ENCODE data around the gene GPR42. TPM values are rescaled to one million over a fixed set of nuclear protein-coding genes. Genes with fewer than 3 reads are reported as not detected.
A peak's percentile ranks its signal among the peaks of the same experiment; 100 is the strongest.

GPR42 gene
- polyA plus RNA-seq, 2 of the 4 experiments (the other 2 are of a cell fraction), result not detected

DNA sequence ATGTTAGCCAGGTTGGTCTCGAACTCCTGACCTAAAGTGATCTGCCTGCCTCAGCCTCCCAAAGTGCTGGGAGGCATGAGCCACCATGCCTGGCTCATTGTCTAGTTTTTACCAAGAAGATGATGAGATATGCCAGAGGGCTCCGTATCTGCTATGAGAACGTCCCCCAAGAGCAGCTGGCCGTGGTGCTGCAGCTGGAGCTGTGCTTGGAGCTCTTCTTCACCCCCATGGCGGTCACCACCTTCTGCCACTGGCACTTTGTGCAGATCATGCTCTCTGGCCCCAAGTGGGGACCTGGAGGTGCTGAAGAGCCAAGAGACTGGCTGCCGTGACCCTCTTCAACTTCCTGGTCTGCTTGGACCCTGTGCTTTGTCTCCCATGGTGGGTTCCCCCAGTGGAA is 36.8 kb downstream of the GPR42 start:
- 35% methylated on average over 6 of the region's 6 CpGs for WGBS (ENCODE audit: missing lambda C conversion rate)
- ChIA-PET CTCF (interaction anchor here (0.8 kb wide), 2 partner anchors 11 to 16 kb away, joined by 3 read pairs; no protein-coding TSS in a partner anchor), POLR2A (no interaction called here)
- ATAC-seq, result no peak
- Histone ChIP-seq H3K4me2 (no peak overlapping the region), H3K4me1 (no peaks in the 10 kb centered on the region), H3K4me3 (no peak overlapping the region), H3K9me3 (peaks cover 7% of the 10 kb centered on the region; the same call in 1 of the 3 replicates), H3K27ac (no peak overlapping the region)
- no peak for DNase-seq (ENCODE audit: low read depth in 1 of 2, low spot score in 1 of 2)
- no peak for TF ChIP-seq PHF8 (IDR thresholded peaks at IDR 0.05; ENCODE audit: borderline replicate concordance, low read depth)
- TF ChIP-seq REST (IDR thresholded peaks at IDR 0.05), result peak; percentile 61
- no peak for FAIRE-seq

- no peak for TF ChIP-seq E2F6 (IDR thresholded peaks at IDR 0.05; ENCODE audit: borderline replicate concordance, low read depth)
- TF ChIP-seq PBX3 (IDR thresholded peaks at IDR 0.05), result no peak
- no peak for TF ChIP-seq NPAS2 (CRISPR knock-in tag; IDR thresholded peaks at IDR 0.05; ENCODE audit: borderline replicate concordance)
- no peak for TF ChIP-seq JUN (IDR thresholded peaks at IDR 0.05)
- TF ChIP-seq, protein P1, sequence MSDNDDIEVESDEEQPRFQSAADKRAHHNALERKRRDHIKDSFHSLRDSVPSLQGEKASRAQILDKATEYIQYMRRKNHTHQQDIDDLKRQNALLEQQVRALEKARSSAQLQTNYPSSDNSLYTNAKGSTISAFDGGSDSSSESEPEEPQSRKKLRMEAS (IDR thresholded peaks at IDR 0.05), result no peak
- TF ChIP-seq, protein P2, sequence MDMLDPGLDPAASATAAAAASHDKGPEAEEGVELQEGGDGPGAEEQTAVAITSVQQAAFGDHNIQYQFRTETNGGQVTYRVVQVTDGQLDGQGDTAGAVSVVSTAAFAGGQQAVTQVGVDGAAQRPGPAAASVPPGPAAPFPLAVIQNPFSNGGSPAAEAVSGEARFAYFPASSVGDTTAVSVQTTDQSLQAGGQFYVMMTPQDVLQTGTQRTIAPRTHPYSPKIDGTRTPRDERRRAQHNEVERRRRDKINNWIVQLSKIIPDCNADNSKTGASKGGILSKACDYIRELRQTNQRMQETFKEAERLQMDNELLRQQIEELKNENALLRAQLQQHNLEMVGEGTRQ (IDR thresholded peaks at IDR 0.05), result no peak
- Histone ChIP-seq H3K27ac (no peak overlapping the region), H3K4me2 (no peak overlapping the region), H3K4me3 (no peak overlapping the region), H3K4me1 (no peaks in the 10 kb centered on the region), H3K9me3 (peaks cover 7% of the 10 kb centered on the region; the same call in 1 of the 3 replicates)
- no peak for DNase-seq (ENCODE audit: low read depth in 1 of 2, low spot score in 1 of 2)
- ATAC-seq, result no peak
- WGBS (ENCODE audit: missing lambda C conversion rate), result 46% methylated on average over 13 of the region's 13 CpGs
- FAIRE-seq, result peak; percentile 89
- ChIA-PET CTCF (interaction anchor here (0.6 to 1.4 kb wide), 5 partner anchors 10 to 104 kb away, joined by 3 to 4 read pairs (median 4); no protein-coding TSS in a partner anchor), POLR2A (no interaction called here)
Observed at GRCh38 chr19:35408284-35409171, 37.7 kb downstream of the GPR42 start.

- Histone ChIP-seq H3K27ac (no peak overlapping the region), H3K9me3 (peaks cover 7% of the 10 kb centered on the region; the same call in 1 of the 3 replicates), H3K4me3 (no peak overlapping the region), H3K4me2 (no peak overlapping the region), H3K4me1 (no peaks in the 10 kb centered on the region)
- no peak for TF ChIP-seq NPAS2 (CRISPR knock-in tag; IDR thresholded peaks at IDR 0.05; ENCODE audit: borderline replicate concordance)
- no peak for TF ChIP-seq CBX8 (IDR thresholded peaks at IDR 0.05)
- TF ChIP-seq, protein P3, sequence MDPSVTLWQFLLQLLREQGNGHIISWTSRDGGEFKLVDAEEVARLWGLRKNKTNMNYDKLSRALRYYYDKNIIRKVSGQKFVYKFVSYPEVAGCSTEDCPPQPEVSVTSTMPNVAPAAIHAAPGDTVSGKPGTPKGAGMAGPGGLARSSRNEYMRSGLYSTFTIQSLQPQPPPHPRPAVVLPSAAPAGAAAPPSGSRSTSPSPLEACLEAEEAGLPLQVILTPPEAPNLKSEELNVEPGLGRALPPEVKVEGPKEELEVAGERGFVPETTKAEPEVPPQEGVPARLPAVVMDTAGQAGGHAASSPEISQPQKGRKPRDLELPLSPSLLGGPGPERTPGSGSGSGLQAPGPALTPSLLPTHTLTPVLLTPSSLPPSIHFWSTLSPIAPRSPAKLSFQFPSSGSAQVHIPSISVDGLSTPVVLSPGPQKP (IDR thresholded peaks at IDR 0.05; ENCODE audit: low read depth, low read length), result no peak
- no peak for TF ChIP-seq RCOR1 (IDR thresholded peaks at IDR 0.05; ENCODE audit: low read depth, low read length)
- TF ChIP-seq JUNB (IDR thresholded peaks at IDR 0.05), result no peak
- no peak for TF ChIP-seq SREBF2 (IDR thresholded peaks at IDR 0.05)
- no peak for TF ChIP-seq EP300 (IDR thresholded peaks at IDR 0.05)
- no peak for TF ChIP-seq KDM5A (IDR thresholded peaks at IDR 0.05)
- TF ChIP-seq MAZ (IDR thresholded peaks at IDR 0.05; ENCODE audit: borderline replicate concordance, low read depth, low read length), result no peak
- no peak for TF ChIP-seq CBX2 (IDR thresholded peaks at IDR 0.05; ENCODE audit: borderline replicate concordance, low read depth)
- TF ChIP-seq RAD21 (conservative IDR thresholded peaks at IDR 0.05 in 1 of 2, IDR thresholded peaks at IDR 0.05 in 1 of 2), result no peak
- no peak for TF ChIP-seq HEYL (CRISPR knock-in tag; IDR thresholded peaks at IDR 0.05)
- WGBS (ENCODE audit: missing lambda C conversion rate), result 9% methylated on average over 5 of the region's 5 CpGs
- no peak for DNase-seq (ENCODE audit: low read depth in 1 of 2, low spot score in 1 of 2)
- POLR2A ChIA-PET, result no interaction called here
- CTCF ChIA-PET, result interaction anchor here (0.9 to 1.4 kb wide), 3 partner anchors 9 to 86 kb away, joined by 4 read pairs; no protein-coding TSS in a partner anchor
- no peak for FAIRE-seq
- no peak; a peak in 1 of 6 replicates for ATAC-seq
Observed at GRCh38 chr19:35409191-35409590, 38.3 kb downstream of the GPR42 start.
